GM12878 (cell line): ENCODE data around the gene DPM3. TPM values are rescaled to one million over a fixed set of nuclear protein-coding genes. Genes with fewer than 3 reads are reported as not detected.

ENCODE experiments used
- BHLHE40 ChIP-seq, 2 experiments: fragments of 450-650 bp in 1 of 2; IDR thresholded peaks; 2 replicates each; pipeline ENCODE4 v1.6.1; 2011 to 2017; ENCODE audit warnings: low read depth in 2 of 2, borderline replicate concordance in 1 of 2, improper control_type of control experiment in 1 of 2, low read length in 1 of 2, mild to moderate bottlenecking in 1 of 2
- CHD1 ChIP-seq: IDR thresholded peaks from 2 replicates; pipeline ENCODE4 v1.6.1; 2012; ENCODE audit warnings: low read depth, low read length, improper control_type of control experiment
- CTCF ChIP-seq, 3 experiments: IDR thresholded peaks in 2 of 3; conservative IDR thresholded peaks in 1 of 3; 2 replicates each; pipeline ENCODE4 v1.5.1; 2011; ENCODE audit warnings: low read depth in 3 of 3, low read length in 3 of 3, mild to moderate bottlenecking in 3 of 3, control low read depth in 2 of 3, moderate library complexity in 2 of 3, inconsistent platforms in 1 of 3, mixed read lengths in 1 of 3; ENCODE audit not compliant: control insufficient read depth in 2 of 3, insufficient read depth in 1 of 3; ENCODE audit errors: extremely low read depth in 1 of 3
- DPF2 ChIP-seq: fragments of 450-650 bp; IDR thresholded peaks from 2 replicates; pipeline ENCODE4 v1.6.1; 2017; ENCODE audit warnings: mild to moderate bottlenecking
- FOXM1 ChIP-seq: IDR thresholded peaks from 2 replicates; pipeline ENCODE4 v1.6.1; 2012; ENCODE audit warnings: low read depth, mild to moderate bottlenecking, inconsistent platforms, low read length, moderate library complexity
- GATAD2B ChIP-seq: fragments of 450-650 bp; conservative IDR thresholded peaks from 2 replicates; pipeline ENCODE4 v1.6.1; 2017; ENCODE audit warnings: low read depth, mild to moderate bottlenecking, moderate library complexity
- LARP7 ChIP-seq: fragments of 450-650 bp; IDR thresholded peaks from 2 replicates; pipeline ENCODE4 v1.6.1; 2017; ENCODE audit warnings: mild to moderate bottlenecking
- PAX8 ChIP-seq: fragments of 450-650 bp; IDR thresholded peaks from 2 replicates; pipeline ENCODE4 v1.6.1; 2017; ENCODE audit warnings: mild to moderate bottlenecking, moderate library complexity
- RB1 ChIP-seq: fragments of 450-650 bp; formaldehyde crosslinking; IDR thresholded peaks from 2 replicates; pipeline ENCODE4 v1.6.1; 2017; ENCODE audit warnings: mild to moderate bottlenecking, borderline replicate concordance
- ZNF687 ChIP-seq: fragments of 450-650 bp; IDR thresholded peaks from 2 replicates; pipeline ENCODE4 v1.6.1; 2017; ENCODE audit warnings: mild to moderate bottlenecking, moderate library complexity
- polyA plus RNA-seq, 11 experiments: library from polyadenylated mRNA; depleted of rRNA in 4 of 11; unstranded in 6 of 11; stranded (reverse) in 5 of 11; fragments of >200 nt; fragmentation: Nextera tagmentation in 4 of 11; fragmentation: Illumina TruSeq in 1 of 11; extraction: Ambion mirVana in 4 of 11; extraction: Trizol in 1 of 11; gene quantifications; 1 replicate in 1 of 11; 2 replicates in 10 of 11; pipeline versions ENCODE4 v1.2.1 to v1.2.3, GENCODE V29; 2011 to 2016; ENCODE audit warnings: inconsistent platforms in 2 of 11, missing spikeins in 2 of 11, low read depth in 1 of 11
- total RNA-seq, 4 experiments: library from RNA; depleted of rRNA in 3 of 4; stranded (reverse); fragments of >200 nt in 3 of 4; fragmentation: Illumina TruSeq in 1 of 4; extraction: Trizol in 1 of 4; gene quantifications; 2 replicates each; pipeline versions ENCODE4 v1.2.1 to v1.2.3, GENCODE V29; 2013 to 2021
- TF ChIP-seq, protein P1 (sequence below): fragments of 450-650 bp; IDR thresholded peaks from 2 replicates; pipeline ENCODE4 v1.6.1; 2017; ENCODE audit warnings: mild to moderate bottlenecking, moderate library complexity

DPM3 gene
- total and polyA plus RNA-seq, 10 of the 15 experiments (the other 5 are each of a cell fraction or from before 2014, with no cell fraction given): 5.9 to 78.7 (median 25.7) TPM

- TF ChIP-seq ZNF687: 0 out of 2 replicates have a peak, but pooled peaks have one; percentile 12
- TF ChIP-seq PAX8: no peak
- TF ChIP-seq CTCF (IDR thresholded peaks at IDR 0.05 in 2 of 3, conservative IDR thresholded peaks at IDR 0.05 in 1 of 3; ENCODE audit: control insufficient read depth in 2 of 3, extremely low read depth in 1 of 3, insufficient read depth in 1 of 3, low read depth in 3 of 3, low read length in 3 of 3): peak; percentile 93; a peak in 5 of 6 replicates
- TF ChIP-seq RB1: no peak
- TF ChIP-seq CHD1: no peak
- TF ChIP-seq FOXM1: no peak
- TF ChIP-seq LARP7: no peak; the same call in 1 of the 2 replicates
- TF ChIP-seq, protein P1, sequence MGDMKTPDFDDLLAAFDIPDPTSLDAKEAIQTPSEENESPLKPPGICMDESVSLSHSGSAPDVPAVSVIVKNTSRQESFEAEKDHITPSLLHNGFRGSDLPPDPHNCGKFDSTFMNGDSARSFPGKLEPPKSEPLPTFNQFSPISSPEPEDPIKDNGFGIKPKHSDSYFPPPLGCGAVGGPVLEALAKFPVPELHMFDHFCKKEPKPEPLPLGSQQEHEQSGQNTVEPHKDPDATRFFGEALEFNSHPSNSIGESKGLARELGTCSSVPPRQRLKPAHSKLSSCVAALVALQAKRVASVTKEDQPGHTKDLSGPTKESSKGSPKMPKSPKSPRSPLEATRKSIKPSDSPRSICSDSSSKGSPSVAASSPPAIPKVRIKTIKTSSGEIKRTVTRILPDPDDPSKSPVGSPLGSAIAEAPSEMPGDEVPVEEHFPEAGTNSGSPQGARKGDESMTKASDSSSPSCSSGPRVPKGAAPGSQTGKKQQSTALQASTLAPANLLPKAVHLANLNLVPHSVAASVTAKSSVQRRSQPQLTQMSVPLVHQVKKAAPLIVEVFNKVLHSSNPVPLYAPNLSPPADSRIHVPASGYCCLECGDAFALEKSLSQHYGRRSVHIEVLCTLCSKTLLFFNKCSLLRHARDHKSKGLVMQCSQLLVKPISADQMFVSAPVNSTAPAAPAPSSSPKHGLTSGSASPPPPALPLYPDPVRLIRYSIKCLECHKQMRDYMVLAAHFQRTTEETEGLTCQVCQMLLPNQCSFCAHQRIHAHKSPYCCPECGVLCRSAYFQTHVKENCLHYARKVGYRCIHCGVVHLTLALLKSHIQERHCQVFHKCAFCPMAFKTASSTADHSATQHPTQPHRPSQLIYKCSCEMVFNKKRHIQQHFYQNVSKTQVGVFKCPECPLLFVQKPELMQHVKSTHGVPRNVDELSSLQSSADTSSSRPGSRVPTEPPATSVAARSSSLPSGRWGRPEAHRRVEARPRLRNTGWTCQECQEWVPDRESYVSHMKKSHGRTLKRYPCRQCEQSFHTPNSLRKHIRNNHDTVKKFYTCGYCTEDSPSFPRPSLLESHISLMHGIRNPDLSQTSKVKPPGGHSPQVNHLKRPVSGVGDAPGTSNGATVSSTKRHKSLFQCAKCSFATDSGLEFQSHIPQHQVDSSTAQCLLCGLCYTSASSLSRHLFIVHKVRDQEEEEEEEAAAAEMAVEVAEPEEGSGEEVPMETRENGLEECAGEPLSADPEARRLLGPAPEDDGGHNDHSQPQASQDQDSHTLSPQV: 0 out of 2 replicates have a peak, but pooled peaks have one; percentile 42
- peak in 1 of 2 experiments; percentile 10; a peak in 1 of 4 replicates for TF ChIP-seq BHLHE40 (IDR thresholded peaks at IDR 0.05; ENCODE audit: borderline replicate concordance in 1 of 2, low read depth in 2 of 2, low read length in 1 of 2)
- TF ChIP-seq GATAD2B: peak; percentile 69
- no peak for TF ChIP-seq DPF2
Observed at GRCh38 chr1:155176544-155177071, 36.3 kb upstream of the DPM3 start (continued).
